OCI-LY1 (cell line): ENCODE measurements around the gene TMEM11.

Experiments
- H2AFZ ChIP-seq: fragments of 200-600 bp; sonication (generic), shearing (Covaris generic); 2 replicates; pipeline ENCODE4 v1.6.0; 2014; ENCODE audit warnings: antibody characterized with exemption, mild to moderate bottlenecking, low read length
- H3F3A ChIP-seq: fragments of 200-600 bp; sonication (generic), shearing (Covaris generic); 2 replicates; pipeline ENCODE4 v1.6.0; 2014; ENCODE audit warnings: mild to moderate bottlenecking, antibody characterized with exemption, low read length, moderate library complexity; ENCODE audit not compliant: insufficient read depth
- H3K27ac ChIP-seq: fragments of 200-600 bp; sonication (generic); 2 replicates; pipeline ENCODE4 v1.5.1; 2014; ENCODE audit warnings: low read length, mixed run types, mild to moderate bottlenecking, low read depth; ENCODE audit not compliant: poor library complexity, severe bottlenecking
- H3K27me3 ChIP-seq: fragments of 200-600 bp; sonication (generic); 2 replicates; pipeline ENCODE4 v1.6.0; 2014; ENCODE audit warnings: antibody characterized with exemption, mild to moderate bottlenecking, low read length, moderate library complexity; ENCODE audit not compliant: insufficient read depth
- H3K36me3 ChIP-seq: fragments of 200-600 bp; sonication (generic); 2 replicates; pipeline ENCODE4 v1.6.1; 2014; ENCODE audit warnings: mild to moderate bottlenecking, antibody characterized with exemption, low read length, moderate library complexity, mixed read lengths; ENCODE audit not compliant: insufficient read depth
- H3K4me1 ChIP-seq: fragments of 200-600 bp; sonication (generic); 2 replicates; pipeline ENCODE4 v1.5.1; 2014; ENCODE audit warnings: mild to moderate bottlenecking, low read length, moderate library complexity; ENCODE audit not compliant: insufficient read depth, severe bottlenecking
- H3K4me2 ChIP-seq: fragments of 200-600 bp; sonication (generic), shearing (Covaris generic); 2 replicates; pipeline ENCODE4 v1.6.1; 2014; ENCODE audit warnings: low read length
- H3K4me3 ChIP-seq: fragments of 200-600 bp; sonication (generic); 2 replicates; pipeline ENCODE4 v1.5.1; 2014; ENCODE audit warnings: low read length, low read depth, mild to moderate bottlenecking, mixed read lengths; ENCODE audit not compliant: poor library complexity, severe bottlenecking
- H3K79me2 ChIP-seq: fragments of 200-600 bp; shearing (Covaris generic); 2 replicates; pipeline ENCODE4 v1.6.1; 2016; ENCODE audit warnings: mixed run types, low read length, mixed read lengths; ENCODE audit not compliant: insufficient read depth
- H3K9ac ChIP-seq: fragments of 200-600 bp; sonication (generic), shearing (Covaris generic); 2 replicates; pipeline ENCODE4 v1.6.1; 2014; ENCODE audit warnings: mild to moderate bottlenecking, low read length, mixed read lengths
- H3K9me2 ChIP-seq: fragments of 200-600 bp; sonication (generic), shearing (Covaris generic); 2 replicates; pipeline ENCODE4 v1.6.1; 2014; ENCODE audit warnings: low read depth, mild to moderate bottlenecking, low read length, mixed read lengths
- H3K9me3 ChIP-seq: fragments of 200-600 bp; shearing (Covaris generic); 2 replicates; pipeline ENCODE4 v1.6.1; 2014; ENCODE audit warnings: low read length, mixed read lengths
- H4K20me1 ChIP-seq: fragments of 200-600 bp; sonication (generic), shearing (Covaris generic); 2 replicates; pipeline ENCODE4 v1.6.0; 2016; ENCODE audit warnings: mild to moderate bottlenecking, low read length; ENCODE audit not compliant: insufficient read depth
- EZH2 ChIP-seq: fragments of 200-600 bp; sonication (generic), shearing (Covaris generic); IDR thresholded peaks from 2 replicates; pipeline ENCODE4 v1.8.0; 2017; ENCODE audit warnings: borderline replicate concordance, mixed run types, mild to moderate bottlenecking, antibody characterized with exemption, low read length, moderate library complexity, mixed read lengths
- TF ChIP-seq, protein P1 (sequence below): fragments of 200-600 bp; sonication (generic), shearing (Covaris generic); IDR thresholded peaks from 2 replicates; pipeline ENCODE4 v1.5.1; 2017; ENCODE audit warnings: mild to moderate bottlenecking, antibody characterized with exemption, low read length, moderate library complexity, mixed read lengths

The TMEM11 gene

DNA sequence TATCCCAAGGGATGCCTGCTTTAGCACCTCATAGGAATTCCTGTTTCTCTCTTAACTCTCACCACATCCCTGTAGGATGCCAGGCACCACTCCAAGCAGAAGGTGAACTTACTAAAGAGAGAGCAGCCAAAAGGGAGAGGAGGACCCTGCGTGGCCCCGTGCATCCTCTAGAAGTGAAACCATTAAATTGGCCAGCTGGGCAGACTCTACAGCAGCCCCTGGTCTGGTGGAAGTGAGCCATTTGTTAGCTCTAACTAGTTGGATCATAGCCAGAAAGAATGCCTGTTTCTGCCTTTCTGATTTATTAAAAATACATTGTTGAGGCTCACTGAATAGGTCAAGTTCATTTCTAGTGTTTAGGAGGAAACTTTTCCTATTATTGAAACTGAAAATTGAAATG lies 22.3 kb downstream of the TMEM11 start:
- Histone ChIP-seq H3K9ac (no peak overlapping the region), H3K4me2 (no peak overlapping the region), H3F3A (no peaks in the 10 kb centered on the region), H3K79me2 (no peaks in the 10 kb centered on the region), H2AFZ (no peak overlapping the region), H3K9me3 (no peaks in the 10 kb centered on the region), H3K27me3 (no peaks in the 10 kb centered on the region), H3K4me1 (peaks cover 32% of the 10 kb centered on the region), H3K9me2 (no peaks in the 10 kb centered on the region), H3K27ac (no peak overlapping the region), H3K4me3 (no peak overlapping the region), H3K36me3 (peaks cover 3% of the 10 kb centered on the region; the same call in 1 of the 2 replicates), H4K20me1 (no peaks in the 10 kb centered on the region)
- no peak for TF ChIP-seq EZH2
- TF ChIP-seq, protein P1, sequence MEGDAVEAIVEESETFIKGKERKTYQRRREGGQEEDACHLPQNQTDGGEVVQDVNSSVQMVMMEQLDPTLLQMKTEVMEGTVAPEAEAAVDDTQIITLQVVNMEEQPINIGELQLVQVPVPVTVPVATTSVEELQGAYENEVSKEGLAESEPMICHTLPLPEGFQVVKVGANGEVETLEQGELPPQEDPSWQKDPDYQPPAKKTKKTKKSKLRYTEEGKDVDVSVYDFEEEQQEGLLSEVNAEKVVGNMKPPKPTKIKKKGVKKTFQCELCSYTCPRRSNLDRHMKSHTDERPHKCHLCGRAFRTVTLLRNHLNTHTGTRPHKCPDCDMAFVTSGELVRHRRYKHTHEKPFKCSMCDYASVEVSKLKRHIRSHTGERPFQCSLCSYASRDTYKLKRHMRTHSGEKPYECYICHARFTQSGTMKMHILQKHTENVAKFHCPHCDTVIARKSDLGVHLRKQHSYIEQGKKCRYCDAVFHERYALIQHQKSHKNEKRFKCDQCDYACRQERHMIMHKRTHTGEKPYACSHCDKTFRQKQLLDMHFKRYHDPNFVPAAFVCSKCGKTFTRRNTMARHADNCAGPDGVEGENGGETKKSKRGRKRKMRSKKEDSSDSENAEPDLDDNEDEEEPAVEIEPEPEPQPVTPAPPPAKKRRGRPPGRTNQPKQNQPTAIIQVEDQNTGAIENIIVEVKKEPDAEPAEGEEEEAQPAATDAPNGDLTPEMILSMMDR = no peak

DNA sequence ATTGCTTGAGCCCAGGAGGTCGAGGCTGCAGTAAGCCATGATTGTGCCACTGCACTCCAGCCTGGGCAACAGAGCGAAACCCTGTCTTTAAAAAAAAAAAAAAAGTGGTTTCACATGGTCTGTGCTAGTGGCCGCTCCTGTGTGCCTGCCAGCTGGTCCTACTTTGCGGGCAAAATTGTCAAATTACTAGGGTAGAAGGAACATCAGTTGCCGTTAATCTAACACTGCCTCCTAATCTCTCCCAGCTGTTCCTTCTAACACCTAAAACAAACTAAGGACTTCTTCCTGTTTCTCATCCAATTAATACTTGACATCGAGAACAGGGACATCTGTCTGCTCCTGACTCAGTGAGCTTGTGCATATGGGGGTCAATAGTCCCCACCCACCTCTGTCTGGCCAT lies 23.9 kb downstream of the TMEM11 start:
- H3K27ac ChIP-seq = no peak overlapping the region
- H2AFZ ChIP-seq = no peak overlapping the region
- no peaks in the 10 kb centered on the region for H3K27me3 ChIP-seq
- no peaks in the 10 kb centered on the region for H3K79me2 ChIP-seq
- H3K9ac ChIP-seq = no peak overlapping the region
- no peak overlapping the region for H3K4me3 ChIP-seq
- no peaks in the 10 kb centered on the region for H4K20me1 ChIP-seq
- peaks cover 32% of the 10 kb centered on the region for H3K4me1 ChIP-seq
- H3K36me3 ChIP-seq = peaks cover 5% of the 10 kb centered on the region; the same call in 1 of the 2 replicates
- H3F3A ChIP-seq = no peaks in the 10 kb centered on the region
- no peak for TF ChIP-seq EZH2
- TF ChIP-seq, protein P1 = no peak
- no peak overlapping the region for H3K4me2 ChIP-seq
- H3K9me3 ChIP-seq = no peaks in the 10 kb centered on the region
- no peaks in the 10 kb centered on the region for H3K9me2 ChIP-seq

DNA sequence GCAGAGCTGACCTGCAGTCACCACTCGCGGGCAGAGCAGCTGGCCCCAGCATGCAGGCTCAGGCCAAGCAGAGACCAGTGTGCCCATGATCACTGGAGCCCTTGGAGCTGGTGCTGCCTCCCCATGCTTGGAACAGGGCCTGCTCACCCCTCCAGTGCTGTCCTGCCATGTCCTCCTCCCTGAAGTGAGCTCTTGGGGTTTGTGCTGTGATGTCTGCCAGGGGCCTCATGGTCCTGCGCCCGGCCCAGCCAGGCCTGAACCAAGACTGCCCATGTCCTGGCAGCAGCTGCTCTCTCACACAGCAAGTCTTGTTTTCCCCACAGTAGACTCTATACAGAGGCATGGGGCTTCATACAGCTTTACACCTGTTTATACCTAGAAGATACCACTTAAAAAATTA lies 24.6 kb downstream of the TMEM11 start:
- TF ChIP-seq EZH2 = no peak
- TF ChIP-seq, protein P1 = no peak
- Histone ChIP-seq H3K9ac (no peak overlapping the region), H3K79me2 (no peaks in the 10 kb centered on the region), H3K27ac (no peak overlapping the region), H3K4me3 (no peak overlapping the region), H3F3A (no peaks in the 10 kb centered on the region), H3K4me2 (no peak overlapping the region), H3K4me1 (peaks cover 25% of the 10 kb centered on the region), H4K20me1 (no peaks in the 10 kb centered on the region), H2AFZ (no peak overlapping the region), H3K9me3 (no peaks in the 10 kb centered on the region), H3K9me2 (no peaks in the 10 kb centered on the region), H3K27me3 (no peaks in the 10 kb centered on the region), H3K36me3 (peaks cover 5% of the 10 kb centered on the region; the same call in 1 of the 2 replicates)
